SK-N-SH (cell line): ENCODE results near the gene FN3K. TPM values are rescaled to one million over a fixed set of nuclear protein-coding genes. Genes with fewer than 3 reads are reported as not detected.
A peak's percentile ranks its signal among the peaks of the same experiment; 100 is the strongest.
"Not testable (repeated sequence)": the region's sequence is repeated elsewhere in the genome, so short reads cannot be mapped to it uniquely, and the experiment has no call there.

Source experiments
- CTCF ChIA-PET: fragments of 300-600, 350-600 bp; formaldehyde crosslinking; extraction: SDS; loops from one replicate; lab custom pipeline; 2021; lab: Yijun Ruan, JAX
- POLR2A ChIA-PET: fragments of 350-600 bp; sonication (Branson Sonifier 250); formaldehyde crosslinking; extraction: SDS; loops from one replicate; lab custom pipeline; 2020; ENCODE audit warnings: antibody characterized with exemption, inconsistent platforms; lab: Yijun Ruan, JAX
- DNase-seq: peaks from one replicate; pipeline ENCODE4 v3.0.0; 2012
- H2AFZ ChIP-seq: fragments of 200-600 bp; sonication (generic); 2 replicates; pipeline ENCODE4 v1.8.1; 2016; ENCODE audit warnings: antibody characterized with exemption, mild to moderate bottlenecking, low read depth
- H3F3A ChIP-seq: fragments of 200-600 bp; sonication (generic); replicated peaks from 2 replicates; pipeline ENCODE3; 2016; ENCODE audit warnings: antibody characterized with exemption, mild to moderate bottlenecking; ENCODE audit not compliant: insufficient read depth
- H3K27ac ChIP-seq, 2 experiments: fragments of 200-500 bp in 1 of 2; fragments of 200-600 bp in 1 of 2; sonication (Bioruptor generic) in 1 of 2; sonication (generic), shearing (Covaris generic) in 1 of 2; 2 replicates each; pipeline versions ENCODE4 v1.5.1 to v1.6.1; 2014 to 2016; ENCODE audit warnings: low read depth in 2 of 2, inconsistent platforms in 1 of 2, low read length in 1 of 2, mild to moderate bottlenecking in 1 of 2, mixed read lengths in 1 of 2
- H3K27me3 ChIP-seq: fragments of 200-600 bp; sonication (generic), shearing (Covaris generic); 2 replicates; pipeline ENCODE4 v1.6.1; 2016; ENCODE audit warnings: mixed run types; ENCODE audit not compliant: insufficient read depth
- H3K36me3 ChIP-seq, 2 experiments: fragments of 200-500 bp in 1 of 2; fragments of 200-600 bp in 1 of 2; sonication (Bioruptor generic) in 1 of 2; sonication (generic) in 1 of 2; replicated peaks in 1 of 2; 2 replicates each; pipeline versions ENCODE3 to v1.5.1; 2014 to 2016; ENCODE audit warnings: low read length in 1 of 2, mild to moderate bottlenecking in 1 of 2; ENCODE audit not compliant: insufficient read depth in 2 of 2, control insufficient read depth in 1 of 2
- H3K4me1 ChIP-seq, 2 experiments: fragments of 200-500 bp in 1 of 2; fragments of 200-600 bp in 1 of 2; sonication (Bioruptor generic) in 1 of 2; sonication (generic), shearing (Covaris generic) in 1 of 2; 2 replicates each; pipeline versions ENCODE4 v1.5.1 to v1.6.1; 2014 to 2016; ENCODE audit warnings: low read depth in 1 of 2, low read length in 1 of 2, mixed run types in 1 of 2; ENCODE audit not compliant: insufficient read depth in 2 of 2, control insufficient read depth in 1 of 2
- H3K4me2 ChIP-seq: fragments of 200-600 bp; sonication (generic), shearing (Covaris generic); 2 replicates; pipeline ENCODE4 v1.6.1; 2017; ENCODE audit warnings: mixed run types
- H3K4me3 ChIP-seq, 2 experiments: fragments of 200-500 bp in 1 of 2; fragments of 200-600 bp in 1 of 2; sonication (Bioruptor generic) in 1 of 2; sonication (generic), shearing (Covaris generic) in 1 of 2; 2 replicates each; pipeline versions ENCODE4 v1.5.1 to v1.8.1; 2014 to 2016; ENCODE audit warnings: low read depth in 2 of 2, inconsistent platforms in 1 of 2, low read length in 1 of 2, mild to moderate bottlenecking in 1 of 2, mixed read lengths in 1 of 2, moderate library complexity in 1 of 2
- H3K79me2 ChIP-seq: fragments of 200-600 bp; sonication (generic); 2 replicates; pipeline ENCODE4 v1.8.1; 2017; ENCODE audit warnings: mild to moderate bottlenecking; ENCODE audit not compliant: insufficient read depth
- H3K9ac ChIP-seq: fragments of 200-600 bp; sonication (generic); 2 replicates; pipeline ENCODE4 v1.6.1; 2017; ENCODE audit warnings: mixed run types
- H3K9me2 ChIP-seq: fragments of 200-600 bp; sonication (generic); 2 replicates; pipeline ENCODE4 v1.6.1; 2017; ENCODE audit warnings: mixed run types
- H3K9me3 ChIP-seq: fragments of 200-600 bp; sonication (generic); 2 replicates; pipeline ENCODE4 v1.6.1; 2017; ENCODE audit warnings: mixed run types, mild to moderate bottlenecking, moderate library complexity
- H4K20me1 ChIP-seq: fragments of 200-600 bp; sonication (generic); 2 replicates; pipeline ENCODE4 v1.6.1; 2017; ENCODE audit warnings: mild to moderate bottlenecking, mixed run types; ENCODE audit not compliant: insufficient read depth
- EP300 ChIP-seq, 2 experiments: IDR thresholded peaks; 2 replicates each; pipeline versions ENCODE4 v1.4.0 to v1.6.1; 2012; ENCODE audit warnings: borderline replicate concordance in 1 of 2, low read depth in 1 of 2, low read length in 1 of 2
- FOSL2 ChIP-seq: IDR thresholded peaks from 2 replicates; pipeline ENCODE4 v1.4.0; 2012; ENCODE audit warnings: low read depth, mild to moderate bottlenecking, moderate library complexity, borderline replicate concordance
- GABPA ChIP-seq: IDR thresholded peaks from 2 replicates; pipeline ENCODE4 v1.4.0; 2012; ENCODE audit warnings: low read depth, mild to moderate bottlenecking
- GATA2 ChIP-seq: sonication (generic); formaldehyde crosslinking; IDR thresholded peaks from 2 replicates; pipeline ENCODE4 v1.5.0; 2020; ENCODE audit warnings: mild to moderate bottlenecking, missing genetic modification reagents
- JUND ChIP-seq: IDR thresholded peaks from 2 replicates; pipeline ENCODE4 v1.4.0; 2012
- NFIC ChIP-seq: IDR thresholded peaks from 2 replicates; pipeline ENCODE4 v1.4.0; 2012; ENCODE audit warnings: borderline replicate concordance
- RXRA ChIP-seq: IDR thresholded peaks from 2 replicates; pipeline ENCODE4 v1.4.0; 2012; ENCODE audit warnings: low read depth, mild to moderate bottlenecking, borderline replicate concordance
- SMC3 ChIP-seq: IDR thresholded peaks from 2 replicates; pipeline ENCODE4 v1.6.1; 2012; ENCODE audit warnings: low read depth, low read length, improper control_type of control experiment
- TCF12 ChIP-seq: IDR thresholded peaks from 2 replicates; pipeline ENCODE4 v1.4.0; 2012
- TEAD4 ChIP-seq: IDR thresholded peaks from 2 replicates; pipeline ENCODE4 v1.4.0; 2012; ENCODE audit warnings: mild to moderate bottlenecking, borderline replicate concordance; ENCODE audit not compliant: insufficient read depth
- WGBS: methylation state at CpG from one replicate; pipeline ENCODE4 v1.1.6; 2017; ENCODE audit warnings: low lambda C conversion rate; 5-methylcytosine and 5-hydroxymethylcytosine counted together
- polyA plus RNA-seq, 3 experiments: library from polyadenylated mRNA; depleted of rRNA; stranded (reverse); fragments of >200 nt; gene quantifications; 2 replicates each; pipeline ENCODE4 v1.2.3, GENCODE V29; 2012
- TF ChIP-seq, protein P1 (sequence below): IDR thresholded peaks from 2 replicates; pipeline ENCODE4 v1.4.0; 2012; ENCODE audit warnings: low read depth, borderline replicate concordance
- TF ChIP-seq, protein P2 (sequence below): IDR thresholded peaks from 2 replicates; pipeline ENCODE4 v1.4.0; 2012; ENCODE audit warnings: low read depth
- TF ChIP-seq, protein P3 (sequence below): fragments of 200-600 bp; sonication (generic); IDR thresholded peaks from 2 replicates; pipeline ENCODE4 v1.6.1; 2017; ENCODE audit warnings: antibody characterized with exemption, mild to moderate bottlenecking, moderate library complexity

FN3K gene
- polyA plus RNA-seq, 1 of the 3 experiments (the other 2 are of a cell fraction) = 9.9 TPM

DNA sequence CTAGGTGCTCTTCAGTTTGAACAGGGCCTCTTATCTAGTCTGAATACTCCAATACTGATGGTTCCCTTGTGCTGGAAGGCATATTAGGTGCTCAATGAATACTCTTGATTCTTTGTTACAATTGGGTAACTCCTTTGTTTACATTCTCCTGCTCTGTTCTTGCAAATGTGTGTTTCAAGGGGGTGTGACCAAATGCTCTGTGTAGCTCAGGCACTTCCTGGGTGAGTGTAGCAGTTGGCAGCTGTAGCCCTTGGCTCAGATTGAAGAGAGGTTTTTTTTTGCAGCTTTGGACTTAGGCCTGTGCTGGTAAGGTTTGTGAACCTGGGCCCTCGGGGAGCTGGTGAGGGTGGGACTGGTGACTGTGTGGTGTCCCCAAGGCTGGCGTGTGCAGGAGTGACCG lies 36.6 kb downstream of the FN3K start:
- POLR2A ChIA-PET = no interaction called here
- peaks cover 40 to 46% of the 10 kb centered on the region in 2 experiments for H3K36me3 ChIP-seq
- no peaks in the 10 kb centered on the region for H3K9me2 ChIP-seq
- no peaks in the 10 kb centered on the region for H3K27me3 ChIP-seq
- CTCF ChIA-PET = interaction anchor here (2.1 kb wide), 1 partner anchor 9 kb away, joined by 11 read pairs; no protein-coding TSS in a partner anchor
- no peaks in the 10 kb centered on the region for H3K4me1 ChIP-seq
- DNase-seq = no peak
- no peaks in the 10 kb centered on the region for H3K9me3 ChIP-seq
- H3K9ac ChIP-seq = no peak overlapping the region
- no peak overlapping the region for H3K4me2 ChIP-seq
- H3K4me3 ChIP-seq = no peak overlapping the region
- no peaks in the 10 kb centered on the region for H3K79me2 ChIP-seq
- H2AFZ ChIP-seq = no peak overlapping the region
- TF ChIP-seq JUND = no peak
- TF ChIP-seq EP300 (IDR thresholded peaks at IDR 0.05; ENCODE audit: borderline replicate concordance in 1 of 2, low read depth in 1 of 2, low read length in 1 of 2) = no peak
- TF ChIP-seq GABPA = no peak
- TF ChIP-seq GATA2 = no peak
- no peak for TF ChIP-seq RXRA
- TF ChIP-seq NFIC = no peak
- no peak for TF ChIP-seq FOSL2
- TF ChIP-seq, protein P1, sequence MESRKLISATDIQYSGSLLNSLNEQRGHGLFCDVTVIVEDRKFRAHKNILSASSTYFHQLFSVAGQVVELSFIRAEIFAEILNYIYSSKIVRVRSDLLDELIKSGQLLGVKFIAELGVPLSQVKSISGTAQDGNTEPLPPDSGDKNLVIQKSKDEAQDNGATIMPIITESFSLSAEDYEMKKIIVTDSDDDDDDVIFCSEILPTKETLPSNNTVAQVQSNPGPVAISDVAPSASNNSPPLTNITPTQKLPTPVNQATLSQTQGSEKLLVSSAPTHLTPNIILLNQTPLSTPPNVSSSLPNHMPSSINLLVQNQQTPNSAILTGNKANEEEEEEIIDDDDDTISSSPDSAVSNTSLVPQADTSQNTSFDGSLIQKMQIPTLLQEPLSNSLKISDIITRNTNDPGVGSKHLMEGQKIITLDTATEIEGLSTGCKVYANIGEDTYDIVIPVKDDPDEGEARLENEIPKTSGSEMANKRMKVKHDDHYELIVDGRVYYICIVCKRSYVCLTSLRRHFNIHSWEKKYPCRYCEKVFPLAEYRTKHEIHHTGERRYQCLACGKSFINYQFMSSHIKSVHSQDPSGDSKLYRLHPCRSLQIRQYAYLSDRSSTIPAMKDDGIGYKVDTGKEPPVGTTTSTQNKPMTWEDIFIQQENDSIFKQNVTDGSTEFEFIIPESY = no peak
- TF ChIP-seq TEAD4 = no peak
- TF ChIP-seq, protein P2, sequence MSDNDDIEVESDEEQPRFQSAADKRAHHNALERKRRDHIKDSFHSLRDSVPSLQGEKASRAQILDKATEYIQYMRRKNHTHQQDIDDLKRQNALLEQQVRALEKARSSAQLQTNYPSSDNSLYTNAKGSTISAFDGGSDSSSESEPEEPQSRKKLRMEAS = no peak
- no peak for TF ChIP-seq SMC3
- TF ChIP-seq, protein P3, sequence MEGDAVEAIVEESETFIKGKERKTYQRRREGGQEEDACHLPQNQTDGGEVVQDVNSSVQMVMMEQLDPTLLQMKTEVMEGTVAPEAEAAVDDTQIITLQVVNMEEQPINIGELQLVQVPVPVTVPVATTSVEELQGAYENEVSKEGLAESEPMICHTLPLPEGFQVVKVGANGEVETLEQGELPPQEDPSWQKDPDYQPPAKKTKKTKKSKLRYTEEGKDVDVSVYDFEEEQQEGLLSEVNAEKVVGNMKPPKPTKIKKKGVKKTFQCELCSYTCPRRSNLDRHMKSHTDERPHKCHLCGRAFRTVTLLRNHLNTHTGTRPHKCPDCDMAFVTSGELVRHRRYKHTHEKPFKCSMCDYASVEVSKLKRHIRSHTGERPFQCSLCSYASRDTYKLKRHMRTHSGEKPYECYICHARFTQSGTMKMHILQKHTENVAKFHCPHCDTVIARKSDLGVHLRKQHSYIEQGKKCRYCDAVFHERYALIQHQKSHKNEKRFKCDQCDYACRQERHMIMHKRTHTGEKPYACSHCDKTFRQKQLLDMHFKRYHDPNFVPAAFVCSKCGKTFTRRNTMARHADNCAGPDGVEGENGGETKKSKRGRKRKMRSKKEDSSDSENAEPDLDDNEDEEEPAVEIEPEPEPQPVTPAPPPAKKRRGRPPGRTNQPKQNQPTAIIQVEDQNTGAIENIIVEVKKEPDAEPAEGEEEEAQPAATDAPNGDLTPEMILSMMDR = no peak
- TF ChIP-seq TCF12 = no peak
- H3F3A ChIP-seq = no peaks in the 10 kb centered on the region
- WGBS = 96% methylated on average over 3 of the region's 3 CpGs
- no peaks in the 10 kb centered on the region; the same call in 1 of the 2 replicates for H4K20me1 ChIP-seq
- no peak overlapping the region for H3K27ac ChIP-seq

DNA sequence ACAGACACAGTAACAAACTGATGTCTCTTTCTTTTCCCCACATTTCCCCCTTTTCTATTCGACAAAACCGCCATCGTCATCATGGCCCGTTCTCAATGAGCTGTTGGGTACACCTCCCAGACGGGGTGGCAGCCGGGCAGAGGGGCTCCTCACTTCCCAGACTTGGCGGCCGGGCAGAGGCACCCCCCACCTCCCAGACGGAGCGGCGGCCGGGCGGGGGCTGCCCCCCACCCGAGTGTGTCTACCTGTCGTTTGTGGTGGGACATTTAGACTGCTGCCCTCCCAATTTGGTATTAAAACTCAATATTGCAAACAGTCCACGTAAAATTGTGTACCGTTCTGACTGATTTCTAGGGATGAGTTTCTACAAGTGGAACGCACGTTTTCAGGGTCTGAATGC lies 39.0 kb downstream of the FN3K start:
- CTCF ChIA-PET = interaction anchor here (0.6 to 2.6 kb wide), 25 partner anchors 10 to 443 kb away, joined by 3 to 33 read pairs (median 4); partner anchors contain the start of gene ZNF750
- WGBS = 85% methylated on average over 19 of the region's 19 CpGs
- H3K4me1 ChIP-seq, H3K9me2 ChIP-seq, H3K4me2 ChIP-seq, H2AFZ ChIP-seq, H3K9me3 ChIP-seq, H3K4me3 ChIP-seq, POLR2A ChIA-PET, H3K27me3 ChIP-seq, H3K9ac ChIP-seq, H3K27ac ChIP-seq, H3F3A ChIP-seq, H3K79me2 ChIP-seq, H4K20me1 ChIP-seq: not testable (repeated sequence)
- peaks cover 27 to 31% of the 10 kb centered on the region in 2 experiments for H3K36me3 ChIP-seq
- DNase-seq = peak; percentile 32
